ENCODE results near the gene FLNB. TPM values are rescaled to one million over a fixed set of nuclear protein-coding genes. Genes with fewer than 3 reads are reported as not detected.

FLNB gene
- total RNA-seq, 1 experiment from 2014 or later: 41.2 TPM

- no peak overlapping the region for H3K4me3 ChIP-seq (ENCODE audit: low read depth, low read length, poor library complexity, severe bottlenecking)
- POLR2A ChIA-PET (ENCODE audit: low non-redundant PET): interaction anchor here (0.6 kb wide), 1 partner anchor 390 kb away, joined by 4 read pairs; no protein-coding TSS in a partner anchor
- no peak overlapping the region for H3K27ac ChIP-seq (ENCODE audit: low read depth, low read length, poor library complexity, severe bottlenecking)
- H3K36me3 ChIP-seq (ENCODE audit: insufficient read depth, low read length, poor library complexity, severe bottlenecking): no peaks in the 10 kb centered on the region
- H3K9me3 ChIP-seq (ENCODE audit: low read depth, low read length, poor library complexity, severe bottlenecking): no peaks in the 10 kb centered on the region
- no peaks in the 10 kb centered on the region for H3K27me3 ChIP-seq (replicated peaks; ENCODE audit: insufficient read depth, low read depth, low read length, poor library complexity)
- BruUV-seq (replicated peaks): no TSS peak
- TF ChIP-seq, protein P1, sequence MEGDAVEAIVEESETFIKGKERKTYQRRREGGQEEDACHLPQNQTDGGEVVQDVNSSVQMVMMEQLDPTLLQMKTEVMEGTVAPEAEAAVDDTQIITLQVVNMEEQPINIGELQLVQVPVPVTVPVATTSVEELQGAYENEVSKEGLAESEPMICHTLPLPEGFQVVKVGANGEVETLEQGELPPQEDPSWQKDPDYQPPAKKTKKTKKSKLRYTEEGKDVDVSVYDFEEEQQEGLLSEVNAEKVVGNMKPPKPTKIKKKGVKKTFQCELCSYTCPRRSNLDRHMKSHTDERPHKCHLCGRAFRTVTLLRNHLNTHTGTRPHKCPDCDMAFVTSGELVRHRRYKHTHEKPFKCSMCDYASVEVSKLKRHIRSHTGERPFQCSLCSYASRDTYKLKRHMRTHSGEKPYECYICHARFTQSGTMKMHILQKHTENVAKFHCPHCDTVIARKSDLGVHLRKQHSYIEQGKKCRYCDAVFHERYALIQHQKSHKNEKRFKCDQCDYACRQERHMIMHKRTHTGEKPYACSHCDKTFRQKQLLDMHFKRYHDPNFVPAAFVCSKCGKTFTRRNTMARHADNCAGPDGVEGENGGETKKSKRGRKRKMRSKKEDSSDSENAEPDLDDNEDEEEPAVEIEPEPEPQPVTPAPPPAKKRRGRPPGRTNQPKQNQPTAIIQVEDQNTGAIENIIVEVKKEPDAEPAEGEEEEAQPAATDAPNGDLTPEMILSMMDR (conservative IDR thresholded peaks at IDR 0.05; ENCODE audit: low read depth, low read length): no peak
- no peak for TF ChIP-seq EZH2 (IDR thresholded peaks at IDR 0.05; ENCODE audit: borderline replicate concordance, low read depth, low read length, poor library complexity, severe bottlenecking)
- intact Hi-C loops (cut with micrococcal nuclease; ENCODE audit: unreplicated experiment): no loop called here
- DNase-seq (ENCODE audit: low spot score): no peak
- CTCF ChIA-PET: no interaction called here
- H3K4me1 ChIP-seq (ENCODE audit: insufficient read depth, low read length, poor library complexity, severe bottlenecking): no peaks in the 10 kb centered on the region
These were observed 45.8 kb upstream of the FLNB start for GRCh38 chr3:57962448-57962834.

DNA sequence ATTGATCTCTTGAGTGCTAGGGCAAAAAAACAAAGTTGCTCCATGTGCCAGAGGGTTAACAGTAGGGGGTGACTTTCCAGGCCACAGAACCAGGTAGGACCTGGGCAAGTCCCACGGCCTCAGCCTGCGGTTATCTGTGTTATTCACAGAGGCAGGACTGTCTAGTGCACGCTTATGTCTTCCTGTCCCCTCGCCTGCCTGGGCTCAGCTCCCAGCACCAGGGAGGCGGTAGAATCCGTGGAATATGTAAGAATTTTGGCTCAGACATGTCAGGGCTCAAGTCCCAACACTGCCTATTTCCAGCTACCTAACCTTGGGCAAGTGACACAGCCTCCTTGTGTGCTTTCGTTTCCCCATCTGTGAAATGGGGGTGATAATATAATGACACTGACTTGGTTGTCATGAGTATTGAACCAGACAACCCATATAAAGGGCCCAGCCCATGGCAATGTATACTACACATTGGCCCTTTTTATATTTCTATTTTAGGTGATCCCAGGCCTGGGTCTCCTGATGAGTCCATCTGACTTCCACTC is 44.3 kb upstream of the FLNB start:
- no TSS peak for BruUV-seq (replicated peaks)
- TF ChIP-seq, protein P1 (conservative IDR thresholded peaks at IDR 0.05; ENCODE audit: low read depth, low read length): no peak
- no peak for TF ChIP-seq EZH2 (IDR thresholded peaks at IDR 0.05; ENCODE audit: borderline replicate concordance, low read depth, low read length, poor library complexity, severe bottlenecking)

GRCh38 chr3:57966829-57967228 is 41.4 kb upstream of the FLNB start:
- DNase-seq (ENCODE audit: low spot score): no peak
- Histone ChIP-seq H3K36me3 (ENCODE audit: insufficient read depth, low read length, poor library complexity, severe bottlenecking) (no peaks in the 10 kb centered on the region), H3K9me3 (ENCODE audit: low read depth, low read length, poor library complexity, severe bottlenecking) (no peaks in the 10 kb centered on the region), H3K27ac (ENCODE audit: low read depth, low read length, poor library complexity, severe bottlenecking) (no peak overlapping the region), H3K4me3 (ENCODE audit: low read depth, low read length, poor library complexity, severe bottlenecking) (no peak overlapping the region), H3K4me1 (ENCODE audit: insufficient read depth, low read length, poor library complexity, severe bottlenecking) (no peaks in the 10 kb centered on the region), H3K27me3 (replicated peaks; ENCODE audit: insufficient read depth, low read depth, low read length, poor library complexity) (no peaks in the 10 kb centered on the region)
- intact Hi-C loops (cut with micrococcal nuclease; ENCODE audit: unreplicated experiment): no loop called here
- ChIA-PET CTCF (no interaction called here), POLR2A (ENCODE audit: low non-redundant PET) (no interaction called here)
- no TSS peak for BruUV-seq (replicated peaks)
- no peak for TF ChIP-seq EZH2 (IDR thresholded peaks at IDR 0.05; ENCODE audit: borderline replicate concordance, low read depth, low read length, poor library complexity, severe bottlenecking)
- TF ChIP-seq, protein P1 (conservative IDR thresholded peaks at IDR 0.05; ENCODE audit: low read depth, low read length): no peak

More for the DNA sequence above, 44.3 kb upstream of the FLNB start:
- DNase-seq (ENCODE audit: low spot score): no peak
- ChIA-PET CTCF (no interaction called here), POLR2A (ENCODE audit: low non-redundant PET) (no interaction called here)
- Histone ChIP-seq H3K9me3 (ENCODE audit: low read depth, low read length, poor library complexity, severe bottlenecking) (no peaks in the 10 kb centered on the region), H3K36me3 (ENCODE audit: insufficient read depth, low read length, poor library complexity, severe bottlenecking) (no peaks in the 10 kb centered on the region), H3K27ac (ENCODE audit: low read depth, low read length, poor library complexity, severe bottlenecking) (no peak overlapping the region), H3K27me3 (replicated peaks; ENCODE audit: insufficient read depth, low read depth, low read length, poor library complexity) (no peaks in the 10 kb centered on the region), H3K4me1 (ENCODE audit: insufficient read depth, low read length, poor library complexity, severe bottlenecking) (no peaks in the 10 kb centered on the region), H3K4me3 (ENCODE audit: low read depth, low read length, poor library complexity, severe bottlenecking) (no peak overlapping the region)
- intact Hi-C loops (cut with micrococcal nuclease; ENCODE audit: unreplicated experiment): no loop called here

Measured in A673 (cell line).